ENCODE data around the gene MTMR10.

The MTMR10 gene

DNA sequence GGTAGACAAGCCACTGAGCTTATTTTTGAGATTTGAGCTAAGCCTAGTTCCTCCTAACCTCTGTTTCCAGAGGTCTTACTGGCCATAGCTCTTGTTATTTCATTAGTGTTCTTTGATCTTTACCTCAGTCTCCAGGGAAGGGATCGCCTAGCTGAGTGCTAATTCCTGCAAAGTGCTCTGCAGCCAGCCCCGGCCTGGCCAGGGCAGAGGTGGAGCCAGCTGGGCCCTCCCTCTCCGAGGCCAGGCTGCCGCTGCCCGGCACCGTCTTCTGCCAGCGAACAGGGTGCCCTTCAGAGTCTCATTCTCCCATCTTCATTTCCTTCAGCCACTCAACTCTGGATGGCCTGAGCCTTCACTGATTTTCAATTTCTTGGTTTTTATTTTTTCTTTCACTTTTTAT, 68.0 kb downstream of the MTMR10 start:
- DNase-seq (ENCODE audit: low read depth) = no peak
- H3K4me3 ChIP-seq (ENCODE audit: low read depth, low read length) = no peak overlapping the region

GRCh38 chr15:30922480-30923311, 68.7 kb downstream of the MTMR10 start:
- no peak for DNase-seq (ENCODE audit: low read depth)
- no peak overlapping the region for H3K4me3 ChIP-seq (ENCODE audit: low read depth, low read length)
- no peak for TF ChIP-seq CTCF (IDR thresholded peaks at IDR 0.05; ENCODE audit: control insufficient read depth, extremely low read depth, insufficient read depth)

More for the DNA sequence above, 68.0 kb downstream of the MTMR10 start:
- TF ChIP-seq CTCF (IDR thresholded peaks at IDR 0.05; ENCODE audit: control insufficient read depth, extremely low read depth, insufficient read depth) = no peak

GRCh38 chr15:30921781-30922479, 69.5 kb downstream of the MTMR10 start:
- H3K4me3 ChIP-seq (ENCODE audit: low read depth, low read length) = no peak overlapping the region
- no peak for DNase-seq (ENCODE audit: low read depth)
- TF ChIP-seq CTCF (IDR thresholded peaks at IDR 0.05; ENCODE audit: control insufficient read depth, extremely low read depth, insufficient read depth) = no peak

DNA sequence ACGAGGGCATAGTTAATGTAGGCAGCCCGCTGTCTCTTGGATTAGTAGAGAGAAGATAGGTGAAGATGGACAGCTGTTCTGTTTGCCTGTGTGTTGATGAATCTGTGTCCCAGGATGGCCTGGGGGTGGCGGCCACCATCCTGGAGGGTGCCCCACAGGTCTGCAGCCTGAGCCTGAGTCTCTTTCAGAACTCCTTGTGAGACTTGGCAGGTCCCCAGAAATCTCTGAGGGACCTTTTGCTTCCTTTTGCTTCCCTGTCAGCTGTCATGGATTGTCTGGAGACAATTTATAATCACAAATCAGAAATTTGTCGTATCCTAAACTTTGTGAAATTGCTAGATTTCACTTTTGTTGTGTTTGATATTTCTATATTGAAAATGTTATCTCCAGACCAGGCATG, 70.3 kb downstream of the MTMR10 start:
- H3K4me3 ChIP-seq (ENCODE audit: low read depth, low read length) = no peak overlapping the region
- no peak for TF ChIP-seq CTCF (IDR thresholded peaks at IDR 0.05; ENCODE audit: control insufficient read depth, extremely low read depth, insufficient read depth)
- no peak for DNase-seq (ENCODE audit: low read depth)

DNA sequence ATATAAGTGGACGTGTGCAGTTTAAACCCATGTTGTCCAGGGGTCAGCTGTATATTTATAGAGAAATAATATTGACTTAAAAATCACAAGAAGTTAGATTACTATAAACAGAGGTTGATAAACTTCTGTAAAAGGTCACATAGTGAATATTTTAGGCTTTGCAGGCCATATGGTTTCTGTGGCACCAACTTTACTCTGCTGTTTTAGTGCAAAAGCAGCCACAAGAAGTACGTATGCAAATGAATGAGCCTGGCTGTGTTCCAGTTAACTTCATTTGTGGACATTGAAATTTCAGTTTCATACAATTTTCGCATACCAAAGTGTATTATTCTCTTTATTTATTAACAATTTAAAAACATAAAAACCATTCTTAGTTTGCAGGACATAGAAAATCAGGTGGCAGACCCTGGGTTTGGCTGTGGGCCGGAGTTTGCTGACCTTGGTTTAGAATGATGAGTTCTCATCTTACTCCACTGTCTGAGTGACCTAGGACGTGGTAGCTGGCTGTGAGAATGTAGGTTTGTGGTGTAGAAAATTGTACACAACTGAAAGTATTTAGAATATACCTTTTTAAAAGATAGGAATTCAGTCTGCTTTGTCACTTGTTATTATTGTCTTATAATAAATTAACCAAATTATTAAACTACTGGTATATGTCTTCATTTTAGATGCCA, 71.4 kb downstream of the MTMR10 start:
- DNase-seq (ENCODE audit: low read depth) = no peak
- H3K4me3 ChIP-seq (ENCODE audit: low read depth, low read length) = no peak overlapping the region

GRCh38 chr15:30918366-30918765, 73.1 kb downstream of the MTMR10 start:
- no peak for TF ChIP-seq CTCF (IDR thresholded peaks at IDR 0.05; ENCODE audit: control insufficient read depth, extremely low read depth, insufficient read depth)
- no peak overlapping the region for H3K4me3 ChIP-seq (ENCODE audit: low read depth, low read length)
- DNase-seq (ENCODE audit: low read depth) = no peak

More for the DNA sequence above, 71.4 kb downstream of the MTMR10 start:
- TF ChIP-seq CTCF (IDR thresholded peaks at IDR 0.05; ENCODE audit: control insufficient read depth, extremely low read depth, insufficient read depth) = no peak
